Effector CD8-positive, alpha-beta T cell (primary cell): ENCODE measurements around the gene APH1A.
"Not testable (repeated sequence)": the region's sequence is repeated elsewhere in the genome, so short reads cannot be mapped to it uniquely, and the experiment has no call there.

ENCODE experiments used
- DNase-seq: peaks from one replicate; lab custom pipeline; 2025; lab: John Stamatoyannopoulos, UW
- total RNA-seq, 4 experiments: gene quantifications; one replicate each; lab custom pipeline; 2026; lab: John Stamatoyannopoulos, UW

APH1A gene
- total RNA-seq, result 124 to 142 (median 129) reads per million in 4 experiments

GRCh38 chr1:150268705-150269403 lies at the start of gene APH1A:
TSS of gene APH1A (minus strand) at chr1:150269016. CDS start at chr1:150268810, 206 bp downstream.
- peak; percentile 83 for DNase-seq

DNA sequence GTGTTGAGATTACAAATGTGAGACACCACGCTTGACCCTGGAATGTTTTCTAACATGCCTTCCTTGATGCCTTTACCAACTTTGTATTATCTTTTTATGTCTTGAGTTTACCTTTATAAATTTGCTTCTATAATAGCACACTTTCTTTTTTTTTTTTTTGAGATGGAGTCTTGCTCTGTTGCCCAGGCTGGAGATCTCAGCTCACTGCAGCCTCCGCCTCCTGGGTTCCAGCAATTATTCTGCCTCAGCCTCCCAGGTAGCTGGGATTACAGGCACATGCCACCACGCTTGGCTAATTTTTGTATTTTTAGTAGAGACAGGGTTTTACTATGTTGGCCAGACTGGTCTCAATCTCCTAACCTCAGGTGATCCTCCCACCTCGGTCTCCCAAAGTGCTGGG lies 45.9 kb upstream of the APH1A start:
- DNase-seq, result not testable (repeated sequence)

GRCh38 chr1:150311762-150312161 lies 42.9 kb upstream of the APH1A start:
- DNase-seq, result no peak

DNA sequence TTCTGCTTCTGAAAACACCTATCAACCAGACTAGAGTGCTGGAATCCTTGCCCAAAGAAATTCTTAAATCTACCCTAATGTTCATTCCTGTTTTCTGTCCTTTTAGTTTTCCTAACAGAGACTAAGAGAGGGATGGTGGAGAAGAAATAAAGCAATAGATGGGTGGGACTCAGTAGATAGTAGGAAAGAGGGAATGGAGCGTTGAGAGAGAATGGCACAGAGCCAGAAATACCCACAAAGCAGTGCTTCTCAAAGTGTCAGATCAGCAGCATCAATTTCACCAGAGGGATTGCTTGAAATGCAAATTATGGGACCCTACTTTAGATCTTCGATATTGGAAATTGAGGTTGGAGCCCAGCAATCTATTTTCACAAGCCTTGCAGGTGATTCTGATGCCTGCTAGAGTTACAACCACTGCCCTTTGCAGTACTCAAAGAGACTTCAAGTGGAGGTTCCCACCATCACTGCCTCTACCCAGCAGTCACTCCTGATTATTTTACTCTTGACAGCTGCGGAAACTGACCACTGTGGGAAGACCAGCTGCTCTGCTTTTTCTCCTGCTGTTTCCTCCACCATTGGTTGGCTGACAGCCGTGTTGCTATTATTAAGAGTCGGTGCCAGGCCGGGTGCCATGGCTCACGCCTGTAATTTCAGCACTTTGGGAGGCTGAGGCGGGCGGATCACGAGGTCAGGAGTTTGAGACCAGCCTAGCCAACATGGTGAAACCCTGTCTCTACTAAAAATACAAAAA lies 41.1 kb upstream of the APH1A start:
- no peak for DNase-seq

GRCh38 chr1:150308585-150308984 lies 39.8 kb upstream of the APH1A start:
- DNase-seq, result not testable (repeated sequence)

GRCh38 chr1:150302902-150303301 lies 34.1 kb upstream of the APH1A start:
- DNase-seq, result no peak

DNA sequence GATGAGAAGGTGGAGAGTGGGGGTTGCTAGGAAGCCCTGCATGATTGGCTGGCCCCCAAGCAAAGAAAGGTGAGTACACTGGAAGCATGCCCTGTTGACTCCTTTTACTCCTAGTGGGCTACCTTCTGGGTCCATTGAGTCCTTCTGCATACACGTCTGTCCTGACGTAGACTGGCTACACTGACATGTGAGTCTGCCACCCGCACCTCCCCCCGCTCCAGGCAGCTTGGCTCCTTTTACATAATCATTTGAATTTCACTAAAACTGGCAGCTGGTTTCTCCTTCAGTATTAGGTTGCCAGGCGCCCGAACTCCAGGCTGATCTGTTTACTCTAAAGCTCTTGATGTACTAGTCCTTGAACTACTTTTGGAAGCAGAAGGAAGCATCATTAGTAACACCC lies 33.5 kb upstream of the APH1A start:
- no peak for DNase-seq

DNA sequence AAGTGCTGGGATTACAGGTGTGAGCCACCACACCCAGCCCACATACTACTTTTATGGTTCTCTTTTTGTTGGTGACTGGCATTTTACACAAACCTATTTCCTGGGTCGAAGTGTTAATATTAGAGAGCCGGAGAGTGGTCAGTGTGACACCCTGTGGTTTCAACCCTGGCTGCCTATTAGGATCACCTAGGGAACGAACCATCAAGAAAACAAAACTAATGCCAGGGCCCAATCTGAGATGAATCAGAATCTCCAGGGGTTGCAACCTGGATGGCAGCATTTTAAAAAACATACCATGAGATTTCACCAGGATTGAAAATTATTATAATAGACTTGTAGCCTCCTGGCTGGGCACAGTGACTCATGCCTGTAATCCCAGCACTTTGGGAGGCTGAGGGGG lies 30.9 kb upstream of the APH1A start:
- no peak for DNase-seq

DNA sequence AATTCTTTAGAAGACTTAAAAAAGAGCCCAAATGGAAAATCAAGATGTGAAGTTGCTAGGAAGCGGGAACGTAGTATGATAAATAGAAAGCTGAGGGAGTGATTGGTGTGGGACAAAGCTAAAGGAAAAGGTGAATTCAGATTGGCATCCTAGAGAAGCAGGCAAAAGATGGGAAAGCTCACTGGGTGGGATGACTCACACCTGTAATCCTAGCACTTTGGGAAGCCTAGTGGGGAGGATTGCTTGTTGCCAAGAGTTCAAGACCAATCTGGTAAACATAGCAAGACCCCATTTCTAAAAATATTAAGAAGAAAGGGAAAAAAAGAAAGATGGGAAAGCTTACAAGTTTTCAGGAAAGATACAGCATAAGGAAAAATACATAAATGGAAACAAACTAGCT lies 26.7 kb upstream of the APH1A start:
- no peak for DNase-seq

GRCh38 chr1:150293433-150294253 lies 24.8 kb upstream of the APH1A start, which contains the start of gene MRPS21:
TSS of gene MRPS21 (plus strand) at chr1:150293861. CDS start at chr1:150294367, 506 bp downstream.
- peak; percentile 74 for DNase-seq

GRCh38 chr1:150288822-150289221 lies 20.0 kb upstream of the APH1A start:
- no peak for DNase-seq

GRCh38 chr1:150288382-150288781 lies 19.6 kb upstream of the APH1A start:
- no peak for DNase-seq

- DNase-seq, result no peak
Observed at GRCh38 chr1:150283260-150283659, 14.4 kb upstream of the APH1A start.

DNA sequence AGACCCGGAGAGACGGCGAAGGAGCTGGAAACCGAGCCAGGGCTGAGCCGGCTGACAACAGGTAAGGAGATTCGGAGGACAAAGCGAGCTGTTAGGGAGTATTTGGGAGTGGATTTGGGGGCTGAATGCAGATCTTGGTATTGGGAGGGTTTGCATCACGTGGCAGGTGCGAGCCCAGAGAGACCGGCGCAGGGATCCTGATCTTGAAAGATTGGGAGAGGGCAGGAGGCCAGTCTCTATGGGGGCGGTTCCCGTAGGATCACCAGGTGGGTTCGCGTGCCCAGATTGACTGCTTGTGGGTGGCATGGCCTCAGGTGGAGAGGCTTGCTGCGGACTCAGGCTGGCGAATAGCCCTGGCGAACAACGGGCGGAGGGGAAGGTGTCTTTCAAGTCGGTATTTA lies 13.7 kb upstream of the APH1A start:
- no peak for DNase-seq

DNA sequence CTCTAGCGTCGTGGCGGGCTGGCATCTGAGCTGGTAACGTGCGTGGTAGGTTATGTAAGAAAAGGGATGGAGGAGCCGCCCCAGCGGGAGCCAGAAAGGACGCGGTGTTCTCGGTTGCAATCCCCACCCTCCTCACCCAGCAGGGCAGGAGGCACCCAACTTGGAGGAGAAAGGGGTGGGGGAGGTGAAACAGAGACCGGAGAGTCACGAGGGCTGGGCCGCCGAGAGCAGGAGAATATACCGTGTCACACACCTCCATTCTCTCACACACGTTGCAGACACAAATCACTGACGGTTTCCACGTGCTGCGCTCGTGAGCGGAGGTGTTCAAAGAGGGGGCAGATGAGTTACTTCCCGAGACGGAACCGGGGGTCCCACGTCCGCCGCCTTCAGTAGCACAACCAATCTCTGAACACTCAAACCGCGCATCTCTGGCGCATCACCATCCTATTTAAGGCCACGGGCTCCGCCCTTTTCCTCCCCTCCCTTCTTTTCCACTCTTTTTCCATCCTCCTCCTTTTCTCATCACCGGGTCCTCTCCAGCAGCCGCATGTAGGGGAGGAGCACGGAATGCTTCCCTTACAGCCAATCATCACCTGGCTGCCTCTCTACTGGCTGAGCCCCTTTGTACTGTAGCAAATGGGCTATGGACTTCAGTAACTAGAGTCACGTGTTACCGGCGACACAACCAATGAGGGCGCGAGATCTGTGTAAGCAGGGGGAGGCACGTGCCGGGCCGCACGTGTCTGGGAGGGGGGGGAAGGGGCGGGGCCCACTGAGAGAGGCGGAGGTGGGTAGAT lies 13.1 kb upstream of the APH1A start, which contains the start of gene CIART:
TSS of gene CIART (plus strand) at position 797 of the 800 bp plus-strand sequence. CDS start 714 bp downstream, outside the sequence.
- peak; percentile 71 for DNase-seq

DNA sequence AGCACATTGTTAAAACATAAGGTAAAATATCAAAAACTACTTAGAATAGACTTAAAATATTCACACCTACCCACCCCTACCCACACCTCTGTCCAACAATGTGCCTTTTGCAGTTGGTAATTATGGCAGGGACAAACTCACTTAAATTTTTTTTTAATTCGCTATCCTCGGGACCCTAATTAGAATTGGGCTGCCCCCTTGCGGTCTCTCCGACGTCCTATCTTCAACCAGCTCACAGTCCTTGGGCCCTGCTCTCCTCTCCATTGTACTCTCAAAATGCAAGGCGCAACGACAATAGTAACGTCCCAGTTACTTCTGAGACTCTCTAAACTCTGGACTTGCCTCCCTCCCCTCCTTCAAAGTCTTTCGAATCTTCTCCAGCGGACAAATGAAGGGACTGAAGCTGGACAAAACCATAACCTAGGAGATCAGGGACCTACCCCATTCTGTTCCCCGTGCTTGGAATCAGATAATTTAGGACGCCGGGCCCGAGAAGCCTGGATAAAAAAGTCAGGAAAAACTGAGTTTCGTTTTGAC lies 12.5 kb upstream of the APH1A start:
- peak; percentile 21 for DNase-seq

GRCh38 chr1:150280138-150280707 lies 11.4 kb upstream of the APH1A start:
- DNase-seq, result no peak

DNA sequence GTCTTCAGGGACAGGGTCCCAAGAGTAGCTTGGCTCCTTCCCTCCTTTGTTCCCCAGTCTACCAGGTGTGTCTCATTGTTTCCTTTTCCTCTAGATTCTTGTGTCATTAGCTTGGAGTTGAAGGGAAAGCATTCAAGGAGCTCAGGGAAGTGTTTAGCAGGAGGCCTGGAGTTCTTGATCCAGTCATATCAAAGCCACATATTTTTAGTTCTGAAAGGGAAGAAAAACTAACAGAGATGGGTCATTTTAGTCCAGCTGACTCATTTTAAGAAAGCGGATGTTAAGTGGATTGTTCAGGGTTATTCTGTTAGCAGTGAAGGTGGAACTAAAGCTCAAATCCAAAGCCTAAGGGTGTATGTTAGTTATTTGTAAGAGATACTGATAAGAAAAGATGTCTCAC lies 4.5 kb upstream of the APH1A start:
- DNase-seq, result no peak

DNA sequence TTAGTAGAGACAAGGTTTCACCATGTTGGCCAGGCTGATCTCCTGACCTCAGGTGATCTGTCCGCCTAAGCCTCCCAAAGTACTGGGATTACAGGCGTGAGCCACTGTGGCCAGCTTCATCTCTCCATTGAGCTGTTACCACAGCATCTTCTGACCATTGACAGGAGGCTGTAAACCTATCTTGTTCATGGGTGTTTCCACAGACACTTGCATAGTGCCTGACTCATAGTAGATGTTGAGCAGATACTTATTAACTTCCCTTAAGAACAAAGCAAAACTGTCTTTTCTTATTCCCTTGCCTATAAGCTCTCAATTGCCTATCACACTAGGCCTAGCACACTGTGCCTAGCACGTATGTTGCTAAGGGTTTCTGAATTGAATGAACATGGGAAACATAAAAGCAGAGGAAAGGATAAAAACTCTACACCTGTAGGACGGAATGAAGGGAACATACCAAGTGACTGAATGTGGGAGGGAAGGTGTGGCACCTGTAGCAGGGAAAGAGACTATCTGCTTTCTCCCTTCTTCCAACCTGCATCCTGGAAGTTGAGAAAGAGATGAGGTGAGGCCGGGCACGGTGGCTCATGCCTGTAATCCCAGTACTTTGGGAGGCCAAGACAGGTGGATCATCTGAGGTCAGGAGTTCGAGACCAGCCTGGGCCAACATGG lies 2.6 kb upstream of the APH1A start:
- no peak for DNase-seq

- no peak for DNase-seq
Observed at GRCh38 chr1:150269451-150269850, 635 bp upstream of the APH1A start.
